ENCODE measurements around the gene RFPL2.
A peak's percentile ranks its signal among the peaks of the same experiment; 100 is the strongest.

The RFPL2 gene

GRCh38 chr22:32211011-32211410 lies 6.1 kb upstream of the RFPL2 start:
- Histone ChIP-seq H3K4me3 (ENCODE audit: low read depth, low read length) (no peak overlapping the region), H3K27me3 (replicated peaks) (no peaks in the 10 kb centered on the region), H3K36me3 (replicated peaks) (no peaks in the 10 kb centered on the region), H3K27ac (no peak overlapping the region)
- DNase-seq: no peak
- TF ChIP-seq CTCF (IDR thresholded peaks at IDR 0.05; ENCODE audit: low read depth, low read length, missing control alignments): no peak
- in situ Hi-C loops (cut with HindIII; ENCODE audit: low pct_ligation_motif_present, low sequenced_read_pairs): no loop called here

- Histone ChIP-seq H3K36me3 (replicated peaks) (no peaks in the 10 kb centered on the region), H3K27me3 (replicated peaks) (peaks cover under 1% of the 10 kb centered on the region), H3K4me3 (ENCODE audit: low read depth, low read length) (no peak overlapping the region), H3K27ac (no peak overlapping the region)
- in situ Hi-C loops (cut with HindIII; ENCODE audit: low pct_ligation_motif_present, low sequenced_read_pairs): no loop called here
- no peak for DNase-seq
- TF ChIP-seq CTCF (IDR thresholded peaks at IDR 0.05; ENCODE audit: low read depth, low read length, missing control alignments): no peak
These were observed 3.8 kb upstream of the RFPL2 start for GRCh38 chr22:32208681-32209080.

GRCh38 chr22:32207971-32208480 lies 3.2 kb upstream of the RFPL2 start:
- in situ Hi-C loops (cut with HindIII; ENCODE audit: low pct_ligation_motif_present, low sequenced_read_pairs): no loop called here
- TF ChIP-seq CTCF (IDR thresholded peaks at IDR 0.05; ENCODE audit: low read depth, low read length, missing control alignments): no peak
- Histone ChIP-seq H3K4me3 (ENCODE audit: low read depth, low read length) (no peak overlapping the region), H3K27me3 (replicated peaks) (peaks cover 8% of the 10 kb centered on the region), H3K27ac (no peak overlapping the region), H3K36me3 (replicated peaks) (no peaks in the 10 kb centered on the region)
- no peak for DNase-seq

GRCh38 chr22:32206774-32207758 lies 2.2 kb upstream of the RFPL2 start:
- DNase-seq: peak; percentile 2
- in situ Hi-C loops (cut with HindIII; ENCODE audit: low pct_ligation_motif_present, low sequenced_read_pairs): no loop called here
- TF ChIP-seq CTCF (IDR thresholded peaks at IDR 0.05; ENCODE audit: low read depth, low read length, missing control alignments): peak; percentile 75
- Histone ChIP-seq H3K27me3 (replicated peaks) (peaks cover 15% of the 10 kb centered on the region), H3K36me3 (replicated peaks) (no peaks in the 10 kb centered on the region), H3K4me3 (ENCODE audit: low read depth, low read length) (no peak overlapping the region), H3K27ac (no peak overlapping the region)

GRCh38 chr22:32205974-32206773 lies 1.3 kb upstream of the RFPL2 start:
- TF ChIP-seq CTCF (IDR thresholded peaks at IDR 0.05; ENCODE audit: low read depth, low read length, missing control alignments): no peak
- H3K4me3 ChIP-seq (ENCODE audit: low read depth, low read length): no peak overlapping the region
- in situ Hi-C loops (cut with HindIII; ENCODE audit: low pct_ligation_motif_present, low sequenced_read_pairs): no loop called here
- H3K36me3 ChIP-seq (replicated peaks): no peaks in the 10 kb centered on the region
- H3K27me3 ChIP-seq (replicated peaks): peaks cover 15% of the 10 kb centered on the region
- no peak for DNase-seq
- no peak overlapping the region for H3K27ac ChIP-seq
